CD4-positive, alpha-beta T cell treated with Interleukin-17A for 1 hour (primary cell): Measurements from ENCODE around the gene BDP1.
"Not testable (repeated sequence)": the region's sequence is repeated elsewhere in the genome, so short reads cannot be mapped to it uniquely, and the experiment has no call there.

ENCODE experiments used
- DNase-seq: peaks from one replicate; pipeline ENCODE4 v3.0.0-alpha.2; 2020

Gene BDP1, protein sequence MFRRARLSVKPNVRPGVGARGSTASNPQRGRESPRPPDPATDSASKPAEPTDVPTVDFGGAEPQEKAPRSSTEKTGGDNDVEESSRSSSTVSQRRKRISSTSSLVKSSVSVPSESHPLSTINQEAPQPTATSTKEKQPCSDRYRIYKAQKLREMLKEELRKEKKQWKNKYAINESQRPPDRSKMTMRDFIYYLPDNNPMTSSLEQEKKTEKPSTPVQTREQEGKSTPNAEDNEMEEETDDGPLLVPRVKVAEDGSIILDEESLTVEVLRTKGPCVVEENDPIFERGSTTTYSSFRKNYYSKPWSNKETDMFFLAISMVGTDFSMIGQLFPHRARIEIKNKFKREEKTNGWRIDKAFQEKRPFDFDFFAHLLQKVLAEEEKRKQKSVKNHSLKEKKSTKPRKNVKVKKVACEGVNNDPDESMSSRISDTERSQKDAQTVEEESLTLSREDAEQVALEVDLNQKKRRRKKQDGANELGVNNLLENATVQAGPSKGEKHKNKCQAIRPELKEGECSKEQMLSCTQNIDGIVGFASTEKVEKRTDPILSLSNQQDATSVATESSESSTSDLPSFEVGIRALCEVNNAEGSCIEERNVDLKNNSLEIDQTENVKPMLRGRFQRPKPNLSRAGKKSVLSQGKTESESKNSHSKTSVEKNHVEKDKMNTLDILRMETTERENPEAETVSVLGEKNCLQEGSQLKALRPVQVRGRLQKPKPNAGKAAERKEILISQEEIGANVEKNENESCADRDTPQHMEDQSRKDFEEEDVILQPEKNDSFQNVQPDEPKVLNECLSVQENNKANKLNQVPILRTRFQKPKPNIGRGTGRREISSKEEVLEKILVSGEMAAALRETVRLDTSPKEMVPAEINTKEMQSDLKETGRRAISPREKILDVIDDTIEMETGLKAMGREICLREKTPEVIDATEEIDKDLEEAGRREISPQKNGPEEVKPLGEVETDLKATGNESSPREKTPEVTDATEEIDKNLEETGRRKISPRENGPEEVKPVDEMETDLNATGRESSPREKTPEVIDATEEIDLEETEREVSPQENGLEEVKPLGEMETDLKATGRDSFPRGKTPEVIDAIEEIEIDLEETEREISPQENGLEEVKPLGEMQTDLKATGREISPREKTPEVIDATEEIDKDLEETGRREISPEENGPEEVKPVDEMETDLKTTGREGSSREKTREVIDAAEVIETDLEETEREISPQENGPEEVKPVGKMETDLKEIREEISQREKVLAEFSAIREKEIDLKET (N-terminal part only)

DNA sequence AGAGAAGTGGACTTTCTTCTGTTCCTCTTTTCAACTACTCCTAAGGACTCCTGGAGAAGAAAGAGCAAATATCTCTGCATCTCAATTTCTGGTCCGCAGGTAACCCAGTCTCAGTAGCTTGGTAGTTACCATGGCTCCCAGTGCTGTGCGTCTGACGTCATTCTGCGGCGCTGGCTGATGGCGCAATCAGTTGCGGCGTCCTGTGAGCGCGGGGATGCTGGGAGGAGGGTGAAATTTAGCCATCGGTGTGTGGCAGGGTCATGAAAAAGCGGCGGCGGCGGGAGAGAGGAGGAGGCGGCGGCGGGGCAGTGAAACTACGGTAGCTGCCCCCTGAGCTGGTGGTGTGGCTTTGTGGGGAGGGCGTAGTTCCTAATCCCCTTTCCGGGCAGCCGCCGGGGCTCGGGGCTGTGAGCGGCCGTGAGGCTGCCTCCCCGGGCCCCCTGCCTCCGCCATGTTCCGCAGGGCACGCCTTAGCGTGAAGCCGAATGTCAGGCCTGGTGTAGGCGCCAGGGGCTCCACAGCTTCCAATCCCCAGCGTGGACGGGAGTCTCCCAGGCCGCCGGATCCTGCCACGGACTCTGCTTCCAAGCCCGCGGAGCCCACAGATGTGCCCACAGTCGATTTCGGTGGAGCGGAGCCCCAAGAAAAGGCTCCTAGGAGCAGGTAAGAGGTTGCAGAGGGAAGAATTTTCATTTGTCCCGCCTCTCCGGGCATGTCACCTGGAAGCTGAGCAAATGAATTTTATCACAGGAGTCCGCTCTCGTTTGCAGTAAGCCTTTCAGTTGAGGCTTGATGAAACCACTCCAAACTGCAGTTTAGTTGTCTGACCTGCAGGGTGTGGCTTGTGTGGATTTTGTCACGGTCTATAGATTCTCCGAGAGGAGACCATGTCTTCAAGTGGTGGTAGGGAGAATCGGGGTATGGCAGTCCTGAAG is at the start of gene BDP1:
BDP1 (plus strand) TSS at position 225 of the 935 bp plus-strand sequence; CDS start at position 452, 227 bp downstream.
- DNase-seq: peak; percentile 97

DNA sequence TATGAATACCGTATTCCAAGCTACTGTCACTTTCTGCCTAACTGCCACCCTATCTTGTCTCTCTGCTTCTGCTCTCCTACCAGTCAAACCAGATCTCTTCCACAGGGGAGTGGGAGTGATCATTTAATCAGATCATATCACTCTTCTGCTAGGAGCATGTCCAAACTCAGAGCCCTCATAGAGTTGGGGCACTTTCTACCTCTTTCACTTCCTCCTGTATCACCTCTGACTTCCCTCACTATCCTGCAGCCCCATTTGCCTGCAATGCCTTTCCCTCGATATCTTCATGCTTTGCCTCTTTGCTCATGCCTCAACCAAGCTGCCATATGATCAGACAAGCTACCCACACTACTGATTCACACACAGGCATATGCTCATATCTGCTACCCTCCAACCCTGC is 45.4 kb upstream of the BDP1 start:
- not testable (repeated sequence) for DNase-seq

DNA sequence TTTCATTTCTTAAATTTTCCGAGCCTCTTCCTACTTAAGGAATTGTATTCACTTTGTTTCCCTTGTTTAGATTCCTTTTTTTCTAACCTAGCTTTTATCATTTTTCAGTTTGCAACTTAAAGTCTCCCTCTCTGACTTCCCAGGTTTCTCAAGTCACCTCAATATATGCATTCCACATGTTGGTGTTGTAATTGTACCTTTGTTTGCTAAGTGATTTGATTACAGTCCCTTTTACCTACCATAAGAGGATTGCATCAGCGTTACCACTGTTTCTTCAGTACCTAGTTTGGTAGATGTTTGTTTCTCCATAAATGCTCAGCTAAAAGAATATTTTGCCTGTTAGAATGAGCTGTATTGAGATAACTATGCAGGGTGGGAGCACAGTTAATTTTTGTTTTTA is 39.8 kb upstream of the BDP1 start:
- not testable (repeated sequence) for DNase-seq

DNA sequence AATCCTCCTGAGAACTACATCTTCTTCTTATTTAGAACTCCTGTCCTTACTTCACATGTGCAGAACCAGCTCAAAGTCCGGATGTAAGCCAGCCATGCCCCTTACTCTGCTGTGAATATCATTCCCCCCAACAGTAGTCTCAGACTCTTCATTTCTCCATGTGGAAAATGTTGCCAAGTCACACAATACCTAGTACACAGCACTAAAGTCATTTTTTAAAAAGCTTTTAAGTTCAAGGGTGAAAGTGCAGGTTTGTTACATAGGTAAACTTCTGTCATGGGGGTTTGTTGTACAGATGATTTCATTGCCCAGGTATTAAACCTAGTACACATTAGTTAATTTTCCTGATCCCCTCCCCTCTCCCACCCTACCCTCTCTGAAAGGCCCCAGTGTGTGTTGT is 37.4 kb upstream of the BDP1 start:
- DNase-seq: not testable (repeated sequence)

DNA sequence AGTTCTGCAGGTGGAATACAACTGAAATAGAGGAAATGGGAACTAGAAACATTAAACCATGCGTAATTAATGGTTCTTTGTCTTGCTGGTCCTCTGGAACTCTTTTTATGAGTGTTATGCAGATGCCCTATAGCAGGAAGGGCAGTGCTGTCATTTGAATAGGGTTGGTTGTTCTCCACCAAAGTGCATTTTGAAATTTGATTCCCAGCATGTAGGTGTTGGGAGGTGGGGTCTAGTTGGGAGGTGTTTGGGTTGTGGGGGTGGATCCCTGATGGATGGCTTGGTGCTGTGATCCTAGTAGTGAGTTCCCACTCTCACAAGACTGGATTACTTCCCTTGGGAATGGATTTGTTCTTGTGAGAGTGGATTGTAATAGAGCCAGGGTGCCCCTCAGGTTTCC is 34.2 kb upstream of the BDP1 start:
- not testable (repeated sequence) for DNase-seq

DNA sequence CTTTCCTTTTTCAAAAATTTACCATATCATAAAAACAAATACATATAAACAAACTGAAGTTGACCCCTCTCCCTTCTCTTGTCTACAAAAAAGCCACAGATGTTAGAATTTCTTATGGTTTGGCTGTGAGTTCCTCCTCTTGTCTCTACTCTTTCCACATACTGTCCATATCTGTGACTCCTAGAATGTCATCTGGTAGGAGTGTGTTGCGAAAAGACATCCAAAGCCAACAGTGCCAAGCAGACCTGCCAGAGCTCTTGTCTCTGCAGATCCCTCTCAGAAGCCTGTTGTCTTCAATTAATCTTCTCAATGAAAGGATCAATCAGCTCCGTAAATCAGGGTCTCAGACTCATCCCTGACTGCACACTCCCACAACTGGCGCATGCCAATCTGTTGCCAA is 31.6 kb upstream of the BDP1 start:
- DNase-seq: not testable (repeated sequence)

DNA sequence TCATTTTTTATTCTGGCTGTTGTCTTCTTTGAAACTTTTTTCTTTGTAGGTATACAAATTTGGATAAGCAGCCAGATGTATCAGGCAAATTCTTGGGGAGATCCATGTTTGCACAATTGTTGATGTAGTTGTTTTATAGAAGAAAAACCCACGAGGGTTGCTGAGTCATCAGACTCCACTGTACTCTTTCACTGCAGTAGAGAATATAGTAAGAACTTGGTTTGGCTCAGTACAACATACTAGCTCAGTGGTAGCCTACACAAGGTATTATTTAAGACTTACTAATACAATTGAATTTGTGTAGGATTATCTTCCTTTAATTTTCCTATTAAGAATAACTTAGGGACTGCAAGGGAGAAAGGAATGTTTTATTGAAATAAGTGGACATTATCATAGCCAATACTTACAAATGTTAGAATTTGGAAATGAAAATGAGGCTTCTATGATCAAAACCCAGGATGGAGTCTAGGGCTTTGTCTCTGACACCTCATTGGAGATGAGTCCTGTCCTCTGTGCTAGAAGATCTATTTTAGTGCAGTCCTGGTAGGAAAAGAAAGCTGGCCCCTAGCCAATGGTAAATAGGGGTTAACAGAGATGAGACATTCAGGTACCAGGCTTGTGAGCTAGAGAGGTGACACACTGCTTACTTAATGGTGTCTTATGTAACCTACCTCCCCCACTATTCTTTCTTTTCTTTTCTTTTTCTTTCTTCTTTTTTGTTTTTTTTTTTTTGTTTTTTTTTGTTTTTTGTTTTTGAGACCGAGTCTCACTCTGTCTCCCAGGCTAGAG is 28.6 kb upstream of the BDP1 start:
- not testable (repeated sequence) for DNase-seq

DNA sequence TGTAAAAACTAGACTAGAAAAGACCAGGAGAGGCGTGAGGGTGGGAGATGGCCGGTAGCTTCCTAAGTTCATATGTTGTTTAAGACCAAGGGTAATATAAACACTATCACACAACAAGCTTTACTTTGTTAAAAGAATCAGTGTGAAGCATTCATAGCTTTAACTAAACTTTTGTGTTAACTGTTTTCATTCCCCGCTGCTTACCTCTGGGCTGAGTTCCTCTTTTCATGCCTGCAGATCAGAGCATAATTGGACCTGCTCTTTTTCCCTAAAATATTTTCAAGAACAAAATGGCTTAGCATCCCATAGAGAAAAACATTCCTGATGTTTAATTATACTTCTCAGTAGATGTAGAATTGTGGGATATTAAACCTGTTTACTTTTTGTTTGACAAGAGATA is 23.0 kb upstream of the BDP1 start:
- DNase-seq: not testable (repeated sequence)

DNA sequence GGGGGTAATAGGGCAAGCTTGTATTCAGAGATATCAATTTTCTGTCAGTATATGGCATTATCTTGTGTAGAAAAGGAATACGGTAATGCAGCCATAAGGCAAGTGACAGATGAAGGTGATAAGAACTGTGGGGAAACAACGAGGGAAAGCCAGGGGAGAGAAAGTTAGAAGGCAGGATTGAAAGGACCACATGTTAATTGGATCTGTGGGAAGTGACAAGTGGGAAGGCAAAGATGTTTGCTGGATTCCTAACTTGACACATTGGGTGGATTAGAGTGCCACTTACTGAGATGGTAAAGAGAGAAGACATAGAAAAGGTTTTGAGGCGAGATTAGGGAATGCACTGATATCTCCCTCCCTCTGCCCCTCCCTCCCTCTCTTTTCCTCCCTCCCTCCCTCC is 20.6 kb upstream of the BDP1 start:
- DNase-seq: not testable (repeated sequence)

DNA sequence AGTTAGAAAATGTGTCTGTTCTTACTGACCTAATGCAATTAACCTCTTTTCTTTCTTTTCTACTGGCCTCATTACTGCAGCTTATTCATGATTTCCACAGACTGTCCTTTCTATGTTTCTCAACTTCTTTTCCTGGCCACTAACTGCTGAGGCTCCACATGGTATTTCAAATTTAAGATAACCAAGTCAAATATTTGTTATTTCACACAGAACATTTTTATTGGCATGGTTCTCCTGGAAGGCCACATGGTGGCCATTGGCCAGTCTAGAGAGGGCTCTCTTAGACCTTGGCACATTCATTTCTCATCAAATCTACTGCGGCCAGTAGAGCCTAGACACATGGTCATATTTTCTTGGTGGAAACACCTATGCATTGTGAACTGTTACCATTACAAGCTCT is 13.9 kb upstream of the BDP1 start:
- DNase-seq: not testable (repeated sequence)

DNA sequence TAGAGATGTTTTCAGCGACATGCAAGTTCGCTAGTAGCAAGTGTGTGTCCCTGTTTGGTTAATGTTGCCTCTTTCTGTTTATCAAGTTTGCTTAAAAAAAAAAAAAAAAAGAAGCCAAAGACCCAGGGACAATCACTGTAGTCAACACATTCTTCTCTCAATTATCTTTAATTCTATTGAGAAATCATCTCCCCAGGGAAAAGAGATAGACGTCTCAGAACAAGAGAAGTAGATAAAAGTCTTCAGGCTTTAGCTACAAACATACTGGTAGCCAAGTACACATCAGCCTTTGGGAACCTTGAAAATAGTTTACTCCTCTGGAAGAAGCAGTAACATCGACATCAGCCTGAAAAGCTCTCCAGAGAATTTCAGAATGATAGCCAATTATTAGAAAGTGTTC is 11.6 kb upstream of the BDP1 start:
- DNase-seq: not testable (repeated sequence)

DNA sequence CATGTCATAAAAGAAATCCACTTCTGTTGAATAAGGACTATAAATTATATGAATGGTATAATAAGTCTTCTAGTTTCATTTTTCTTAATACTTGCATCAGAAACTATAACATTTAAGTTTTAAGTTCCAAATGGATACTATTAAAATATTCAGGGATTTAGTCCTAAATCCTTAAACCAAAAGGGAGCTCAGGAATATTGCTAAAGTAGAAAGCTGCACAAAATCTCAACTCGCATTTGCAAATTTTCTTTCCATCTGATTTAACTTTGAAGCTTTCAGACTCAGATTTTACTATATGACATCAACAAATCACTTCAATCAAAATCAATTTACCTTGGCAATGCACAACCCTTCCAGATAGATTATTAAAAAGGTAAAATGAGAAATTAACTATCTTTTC is 10.4 kb upstream of the BDP1 start:
- DNase-seq: not testable (repeated sequence)

DNA sequence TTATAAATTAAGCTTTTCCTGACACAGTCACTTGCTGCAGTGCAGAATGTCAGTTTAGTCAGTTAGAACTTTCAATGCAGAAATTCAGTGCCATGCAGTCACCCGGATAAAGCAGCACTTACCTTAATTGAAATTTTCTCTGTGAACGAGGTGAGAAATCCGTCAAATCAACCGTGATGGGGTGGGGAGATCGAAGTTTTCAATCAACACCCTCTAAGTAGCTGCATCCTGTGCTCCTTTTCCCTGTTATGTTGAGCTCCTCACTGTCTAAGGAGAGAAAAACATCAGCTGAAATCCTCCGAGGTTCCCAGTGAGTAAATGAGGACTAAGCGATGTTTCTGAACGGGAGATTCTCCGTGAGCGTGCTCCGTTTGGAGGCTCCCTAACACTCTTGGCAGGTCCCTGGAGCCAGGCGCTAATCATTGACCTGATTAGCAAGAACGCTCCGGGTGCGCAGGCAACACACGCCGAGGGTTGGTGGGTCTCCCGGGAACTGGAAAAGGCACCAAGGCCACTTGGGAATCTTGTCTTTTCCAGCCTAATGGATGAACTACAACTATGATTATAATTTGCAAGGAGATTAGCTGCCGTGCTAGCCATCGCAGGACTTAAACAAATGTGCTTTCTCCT is 9.8 kb upstream of the BDP1 start:
- not testable (repeated sequence) for DNase-seq

DNA sequence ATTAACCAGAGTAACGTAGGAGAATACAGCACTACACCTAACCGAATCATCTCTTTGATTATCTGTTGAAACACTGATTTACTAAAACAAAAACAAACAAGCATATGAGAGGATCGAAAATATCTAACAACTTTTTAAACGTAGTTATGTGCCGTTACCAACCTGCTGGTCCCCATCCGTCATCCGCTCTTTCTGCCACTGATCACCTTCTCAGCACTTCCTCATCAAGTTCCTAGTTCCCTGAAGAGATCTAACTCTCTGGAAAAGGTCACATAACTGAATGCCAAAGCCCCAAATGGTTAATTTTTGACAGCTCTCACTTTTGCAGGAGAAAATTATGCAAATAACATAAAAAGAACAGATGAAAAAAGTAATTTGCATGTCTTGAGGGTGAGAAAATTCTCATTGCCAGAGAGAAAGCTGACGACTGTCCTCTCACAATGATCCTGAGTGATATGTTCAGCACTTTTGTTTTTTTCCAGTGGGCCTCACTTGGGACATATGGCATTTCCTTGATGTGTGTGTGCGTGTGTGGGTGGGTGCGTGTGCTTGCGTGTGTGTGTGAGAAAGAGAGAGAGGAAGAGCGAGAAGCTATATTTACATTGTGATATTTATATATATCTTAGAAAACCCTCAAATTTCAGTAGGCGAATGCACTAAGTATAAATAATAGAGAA is 8.8 kb upstream of the BDP1 start:
- DNase-seq: not testable (repeated sequence)

DNA sequence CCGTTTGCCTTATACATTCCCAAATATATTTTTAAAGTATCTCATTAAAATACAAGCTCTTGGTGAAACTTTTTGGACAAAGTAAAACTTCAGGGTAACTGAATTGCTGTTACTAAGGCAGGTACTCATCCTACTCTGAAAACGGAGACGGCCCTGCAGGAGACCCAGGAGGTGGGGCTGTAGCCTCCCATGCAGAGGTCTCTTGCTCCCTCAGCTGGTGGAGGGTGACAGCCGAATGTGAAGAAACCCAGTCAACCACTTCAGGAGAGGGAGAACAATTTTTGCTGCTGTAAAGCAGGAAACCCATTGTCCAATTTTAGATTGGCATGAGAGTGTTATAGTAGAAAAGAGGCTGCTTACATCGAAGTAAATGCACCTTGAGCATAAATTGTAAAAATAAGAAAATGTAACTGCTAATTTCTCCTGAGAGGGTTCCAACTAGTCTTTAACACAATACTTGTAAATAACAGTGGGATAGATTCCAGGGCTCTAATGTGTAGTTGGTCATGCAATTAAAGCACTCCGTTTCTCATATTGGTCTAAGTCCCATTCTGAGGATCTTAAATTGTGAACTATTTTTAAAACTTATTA is 8.1 kb upstream of the BDP1 start:
- peak; percentile 64 for DNase-seq

DNA sequence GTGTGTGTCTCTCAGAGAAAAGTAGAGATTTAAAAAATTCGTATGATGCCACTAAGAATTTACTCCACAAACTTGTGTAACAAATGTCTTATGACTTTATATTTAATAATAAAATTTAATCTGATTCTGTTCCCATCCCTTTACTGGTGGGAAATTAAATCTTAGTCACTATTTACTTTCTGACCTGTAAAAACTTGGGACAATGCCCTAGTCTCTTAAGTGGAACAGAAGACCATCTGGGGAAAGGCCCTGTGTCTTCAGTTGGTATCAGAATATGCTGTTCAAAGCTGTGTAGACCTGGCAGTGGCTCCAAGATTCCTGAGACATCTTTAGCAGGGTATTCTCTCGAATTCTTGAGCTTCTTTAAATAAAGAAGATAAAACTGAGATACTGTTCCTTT is 2.6 kb upstream of the BDP1 start:
- DNase-seq: no peak

DNA sequence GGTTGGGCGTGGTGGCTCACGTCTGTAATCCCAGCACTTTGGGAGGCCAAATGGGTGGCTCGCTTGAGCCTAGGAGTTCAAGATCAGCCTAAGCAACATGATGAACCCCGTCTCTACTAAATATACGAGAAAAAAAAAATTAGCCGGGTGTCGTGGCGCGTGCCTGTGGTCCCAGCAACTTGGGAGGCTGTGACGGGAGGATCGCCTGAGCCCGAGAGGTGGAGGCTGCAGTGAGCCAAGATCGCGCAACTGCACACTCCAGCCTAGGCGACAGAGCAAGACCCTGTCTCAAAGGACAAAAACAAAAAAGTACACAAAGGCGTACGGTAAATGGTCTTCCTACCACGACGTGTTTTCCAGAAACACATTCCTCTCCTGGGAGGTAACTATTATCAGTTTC is 538 bp upstream of the BDP1 start:
- DNase-seq: no peak

DNA sequence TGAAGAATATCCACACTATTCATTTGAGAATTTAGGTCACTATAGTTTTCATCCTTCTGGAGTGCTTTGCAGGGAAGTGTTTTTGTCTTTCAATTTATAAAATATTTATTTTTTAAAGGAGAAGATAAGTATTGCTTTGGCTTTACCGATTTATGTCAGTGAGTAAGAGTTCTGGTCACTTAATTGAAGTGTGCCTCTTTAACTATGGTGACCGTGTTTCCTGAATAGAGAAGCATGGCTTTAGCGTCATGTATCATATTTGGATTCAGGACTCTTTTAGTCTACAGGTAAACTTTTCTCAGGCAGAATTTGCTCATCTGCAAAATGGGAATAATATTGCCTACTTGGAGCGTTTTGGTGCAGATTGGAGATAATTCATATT is 902 bp downstream of the BDP1 start:
- no peak for DNase-seq

DNA sequence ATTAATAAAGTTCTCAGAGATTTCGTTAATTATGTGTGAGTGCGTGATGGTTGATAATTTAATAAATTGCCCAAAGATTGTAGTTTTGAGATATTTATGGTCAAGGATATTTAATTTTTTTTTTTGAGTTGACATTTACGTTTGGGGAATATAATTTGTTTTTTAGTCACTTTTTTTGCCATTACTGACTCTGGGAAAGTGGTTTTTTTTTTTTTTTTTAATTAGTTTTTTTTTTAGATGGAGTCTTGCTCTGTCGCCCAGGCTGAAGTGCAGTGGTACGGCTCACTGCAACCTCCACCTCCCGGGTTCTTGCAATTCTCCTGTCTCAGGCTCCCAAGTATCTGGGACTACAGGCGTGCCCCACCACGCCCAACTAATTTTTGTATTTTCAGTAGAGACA is 1.7 kb downstream of the BDP1 start:
- DNase-seq: no peak

DNA sequence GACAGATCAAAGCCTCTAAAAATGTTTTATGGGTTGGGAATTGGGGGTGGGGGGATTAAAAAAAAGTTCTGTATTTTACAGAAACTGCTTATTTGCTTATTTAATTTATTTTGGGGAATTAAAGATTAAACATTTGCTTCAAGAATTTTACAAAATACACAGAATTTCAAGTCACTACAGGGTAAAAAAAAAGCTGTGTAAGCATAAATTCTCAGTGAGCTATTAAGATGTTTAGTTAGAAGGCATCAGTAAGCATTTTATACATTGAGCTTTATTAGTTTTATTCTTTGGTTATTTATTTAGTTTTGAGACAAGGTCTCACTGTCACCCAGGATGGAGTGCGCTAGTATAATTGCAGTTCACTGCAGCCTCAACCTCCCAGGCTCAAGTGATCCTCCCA is 5.2 kb downstream of the BDP1 start:
- no peak for DNase-seq
